ENCODE results near the gene HSPA1L. TPM values are rescaled to one million over a fixed set of nuclear protein-coding genes. Genes with fewer than 3 reads are reported as not detected.

HSPA1L gene
- total and polyA plus RNA-seq, 2 experiments from 2014 or later: 0.44 to 0.83 TPM

- no peak for ATAC-seq
- H3K4me3 Mint-ChIP-seq: peak overlapping the region; percentile 41; the same call in 1 of the 3 replicates
Observed at GRCh38 chr6:31765559-31765909, 49.5 kb downstream of the HSPA1L start.

GRCh38 chr6:31764198-31764597, 50.9 kb downstream of the HSPA1L start:
- H3K79me2 ChIP-seq (replicated peaks; ENCODE audit: insufficient read depth): no peaks in the 10 kb centered on the region
- peaks cover 15% of the 10 kb centered on the region for H3K27me3 Mint-ChIP-seq (ENCODE audit: insufficient read depth, low read depth, poor library complexity)
- H3K36me3 ChIP-seq (ENCODE audit: insufficient read depth): no peaks in the 10 kb centered on the region
- DNase-seq (ENCODE audit: low spot score): no peak
- peaks cover 24% of the 10 kb centered on the region for H3K4me1 Mint-ChIP-seq
- no peak overlapping the region for H3K27ac Mint-ChIP-seq
- H3K9me3 Mint-ChIP-seq: no peaks in the 10 kb centered on the region; the same call in 2 of the 3 replicates
- no peak overlapping the region for H3K27ac ChIP-seq (ENCODE audit: low read depth)
- H3F3A ChIP-seq (replicated peaks; ENCODE audit: low read depth): 0 out of 2 replicates have a peak, but pooled peaks cover 2% of the 10 kb centered on the region
- H3K4me2 ChIP-seq: no peak overlapping the region
- no peak overlapping the region for H3K4me3 Mint-ChIP-seq
- peaks cover 14% of the 10 kb centered on the region for H3K4me1 ChIP-seq (ENCODE audit: insufficient read depth)
- H3K4me3 ChIP-seq: no peak overlapping the region
- H2AFZ ChIP-seq: no peak overlapping the region
- no peaks in the 10 kb centered on the region for H3K27me3 ChIP-seq (ENCODE audit: insufficient read depth)
- H3K9me2 ChIP-seq (ENCODE audit: insufficient read depth): no peaks in the 10 kb centered on the region
- no peak for ATAC-seq
- H3K36me3 Mint-ChIP-seq (ENCODE audit: low read depth): peaks cover 18% of the 10 kb centered on the region
- no peaks in the 10 kb centered on the region for H4K20me1 ChIP-seq (replicated peaks; ENCODE audit: insufficient read depth)
- TF ChIP-seq JUNB (IDR thresholded peaks at IDR 0.05; ENCODE audit: unreplicated experiment) (no peak), CREB1 (CRISPR knock-in tag; IDR thresholded peaks at IDR 0.05; ENCODE audit: low read depth) (no peak), ZNF114 (CRISPR knock-in tag; IDR thresholded peaks at IDR 0.05) (no peak), STAT1 (IDR thresholded peaks at IDR 0.05; ENCODE audit: unreplicated experiment) (no peak), ZNF331 (CRISPR knock-in tag; IDR thresholded peaks at IDR 0.05; ENCODE audit: low read depth) (no peak), EZH2phosphoT487 (IDR thresholded peaks at IDR 0.05; ENCODE audit: unreplicated experiment) (no peak), REST (IDR thresholded peaks at IDR 0.05; ENCODE audit: unreplicated experiment) (no peak)

More at GRCh38 chr6:31765559-31765909, 49.5 kb downstream of the HSPA1L start:
- Histone ChIP-seq H3K4me1 (ENCODE audit: insufficient read depth) (peaks cover 14% of the 10 kb centered on the region), H2AFZ (no peak overlapping the region; the same call in 1 of the 2 replicates), H4K20me1 (replicated peaks; ENCODE audit: insufficient read depth) (no peaks in the 10 kb centered on the region), H3K9me2 (ENCODE audit: insufficient read depth) (no peaks in the 10 kb centered on the region), H3K27ac (ENCODE audit: low read depth) (no peak overlapping the region), H3K4me3 (peak overlapping the region; percentile 60; the same call in 1 of the 2 replicates), H3K27me3 (ENCODE audit: insufficient read depth) (no peaks in the 10 kb centered on the region), H3K4me2 (peak overlapping the region; percentile 86; the same call in 1 of the 2 replicates), H3F3A (replicated peaks; ENCODE audit: low read depth) (0 out of 2 replicates have a peak, but pooled peaks cover 2% of the 10 kb centered on the region), H3K36me3 (ENCODE audit: insufficient read depth) (no peaks in the 10 kb centered on the region), H3K79me2 (replicated peaks; ENCODE audit: insufficient read depth) (no peaks in the 10 kb centered on the region)
- Mint-ChIP-seq H3K36me3 (ENCODE audit: low read depth) (peaks cover 11% of the 10 kb centered on the region), H3K4me1 (peaks cover 24% of the 10 kb centered on the region), H3K27me3 (ENCODE audit: insufficient read depth, low read depth, poor library complexity) (peaks cover 15% of the 10 kb centered on the region), H3K27ac (no peak overlapping the region), H3K9me3 (no peaks in the 10 kb centered on the region; the same call in 2 of the 3 replicates)
- no peak for TF ChIP-seq ZNF114 (CRISPR knock-in tag; IDR thresholded peaks at IDR 0.05)
- no peak for TF ChIP-seq REST (IDR thresholded peaks at IDR 0.05; ENCODE audit: unreplicated experiment)
- TF ChIP-seq EZH2phosphoT487 (IDR thresholded peaks at IDR 0.05; ENCODE audit: unreplicated experiment): no peak
- no peak for DNase-seq (ENCODE audit: low spot score)

Measured in GM23338 (cell line).